NCI-H1694 (cell line): ENCODE measurements around the gene IGF1R.

Source experiments
- DNase-seq: peaks from one replicate; lab custom pipeline; 2025; lab: John Stamatoyannopoulos, UW

IGF1R gene

DNA sequence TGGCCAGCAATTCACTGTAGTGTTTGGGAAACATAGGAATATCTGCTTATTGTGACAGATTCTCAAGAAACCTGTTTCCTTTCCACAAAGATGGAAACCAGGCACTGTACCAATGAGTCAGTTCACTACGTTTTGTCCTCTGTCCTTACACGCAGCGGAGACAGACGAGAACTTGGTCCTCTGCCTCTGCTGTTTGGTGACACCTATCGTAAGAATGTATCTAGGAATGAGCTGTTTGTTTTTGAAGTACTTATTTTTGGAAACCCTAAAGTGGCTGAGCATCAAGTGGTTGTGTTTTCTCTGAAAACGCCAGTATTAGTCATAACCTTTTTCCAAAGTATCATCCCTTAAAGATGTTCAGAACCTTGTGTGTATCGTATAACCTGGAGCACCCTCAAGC, 266.3 kb downstream of the IGF1R start:
- DNase-seq: no peak

DNA sequence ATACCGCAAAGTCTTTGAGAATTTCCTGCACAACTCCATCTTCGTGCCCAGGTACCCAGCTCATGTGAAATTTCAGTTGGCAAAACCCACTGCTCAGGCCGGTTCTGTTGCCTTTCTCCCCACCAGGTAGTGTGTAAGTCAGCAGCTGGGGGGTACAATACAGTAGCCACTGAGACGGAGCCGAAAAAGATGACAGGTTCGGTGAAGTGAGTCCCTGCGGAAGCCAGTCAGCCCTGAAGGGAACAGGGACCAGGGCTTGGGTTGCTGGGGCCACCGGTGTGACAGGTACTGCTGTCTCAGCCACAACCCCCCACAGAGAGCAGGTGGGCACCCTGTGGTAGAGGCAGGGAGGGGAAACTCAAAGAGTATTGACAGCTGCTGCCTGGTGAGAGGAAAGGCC, 268.5 kb downstream of the IGF1R start:
- no peak for DNase-seq

DNA sequence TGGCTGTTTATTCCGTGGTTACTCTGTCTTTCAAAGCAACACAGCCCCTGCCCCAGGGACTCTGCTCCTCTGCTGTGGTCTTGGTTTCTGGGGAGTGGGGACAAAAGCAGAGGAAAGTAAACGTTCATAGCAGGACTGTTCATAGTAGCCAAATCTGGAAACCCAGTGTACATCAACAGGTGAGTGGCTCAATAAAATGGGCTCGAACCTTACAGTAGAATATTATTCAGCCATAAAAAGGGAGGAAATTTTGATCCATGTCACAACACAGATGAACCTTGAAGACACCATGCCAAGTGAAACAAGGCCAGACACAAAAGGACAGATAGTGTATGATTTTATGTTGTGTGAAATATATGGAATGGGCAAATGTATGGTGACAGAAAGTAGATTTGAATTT, 269.1 kb downstream of the IGF1R start:
- DNase-seq: no peak

DNA sequence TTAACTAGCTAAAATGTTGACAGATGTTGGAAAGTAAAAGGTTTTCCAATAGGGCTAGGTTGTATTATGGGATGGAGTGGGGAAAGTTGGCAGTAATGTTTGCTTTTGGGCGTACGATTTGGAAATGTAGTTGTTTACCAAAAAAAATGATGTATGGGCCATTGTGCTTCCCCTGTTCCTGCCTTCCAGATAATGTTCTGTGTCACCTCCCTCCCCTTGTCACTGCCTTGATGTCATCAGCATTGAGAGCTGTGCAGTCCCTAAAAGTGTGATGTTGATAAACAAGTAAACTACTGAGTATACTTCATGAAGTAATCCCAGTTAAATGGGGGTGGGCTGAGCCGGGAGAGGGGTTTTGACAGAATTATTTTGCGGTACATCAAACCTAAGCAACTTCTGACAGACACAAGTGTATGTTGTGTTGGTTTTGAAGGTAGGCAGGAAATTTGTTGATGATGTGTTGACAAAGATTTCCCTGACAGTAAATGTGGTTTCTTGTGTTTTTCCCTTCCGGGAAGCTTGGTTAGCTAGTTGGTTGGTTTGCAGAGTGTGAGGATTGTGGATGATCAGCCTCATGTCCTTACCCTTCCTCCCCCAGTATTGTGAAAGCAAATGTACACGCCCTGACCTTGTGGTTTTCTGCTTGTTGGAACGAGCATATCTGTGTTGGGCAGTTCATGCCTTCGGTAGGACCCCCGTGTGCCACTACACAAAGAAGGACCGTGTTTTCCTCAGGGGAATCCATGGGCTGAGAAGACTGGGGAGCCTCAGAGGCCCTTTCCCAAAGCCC, 271.9 kb downstream of the IGF1R start:
- DNase-seq: no peak

DNA sequence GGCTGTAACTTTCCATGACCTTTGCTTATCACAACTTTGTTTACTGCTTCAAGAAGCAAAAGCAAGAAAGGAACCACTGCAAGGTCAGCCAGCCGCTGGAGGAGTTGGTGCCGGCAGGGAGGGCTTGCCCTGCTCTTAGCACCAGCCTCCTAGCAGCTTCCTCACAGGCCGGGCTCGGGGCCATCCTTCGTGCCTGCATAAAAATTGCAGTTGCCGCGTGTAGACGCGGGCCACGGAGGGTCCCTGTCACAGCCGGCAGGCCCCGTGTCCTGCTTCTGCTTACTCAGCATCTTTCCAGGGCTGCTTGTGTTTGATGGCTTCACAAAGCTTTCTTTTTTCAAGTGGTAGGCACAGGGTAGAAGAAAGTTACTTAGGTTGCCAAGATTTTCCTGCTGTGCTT, 274.8 kb downstream of the IGF1R start:
- DNase-seq: no peak

DNA sequence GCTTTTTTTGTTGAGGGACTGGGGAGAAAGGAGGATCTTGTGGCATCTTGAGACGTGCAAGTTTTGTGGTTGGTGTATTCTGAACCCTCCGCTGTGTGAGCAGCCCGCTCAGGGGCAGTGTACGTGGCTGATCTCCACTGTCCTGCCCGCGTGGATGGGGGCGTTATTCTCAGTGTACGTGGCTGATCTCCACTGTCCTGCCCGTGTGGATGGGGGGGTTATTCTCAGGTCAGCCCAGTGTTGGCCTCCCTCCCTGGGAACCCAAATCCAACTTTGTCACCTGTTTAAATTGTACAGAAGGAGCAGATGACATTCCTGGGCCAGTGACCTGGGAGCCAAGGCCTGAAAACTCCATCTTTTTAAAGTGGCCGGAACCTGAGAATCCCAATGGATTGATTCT, 275.2 kb downstream of the IGF1R start:
- DNase-seq: no peak

DNA sequence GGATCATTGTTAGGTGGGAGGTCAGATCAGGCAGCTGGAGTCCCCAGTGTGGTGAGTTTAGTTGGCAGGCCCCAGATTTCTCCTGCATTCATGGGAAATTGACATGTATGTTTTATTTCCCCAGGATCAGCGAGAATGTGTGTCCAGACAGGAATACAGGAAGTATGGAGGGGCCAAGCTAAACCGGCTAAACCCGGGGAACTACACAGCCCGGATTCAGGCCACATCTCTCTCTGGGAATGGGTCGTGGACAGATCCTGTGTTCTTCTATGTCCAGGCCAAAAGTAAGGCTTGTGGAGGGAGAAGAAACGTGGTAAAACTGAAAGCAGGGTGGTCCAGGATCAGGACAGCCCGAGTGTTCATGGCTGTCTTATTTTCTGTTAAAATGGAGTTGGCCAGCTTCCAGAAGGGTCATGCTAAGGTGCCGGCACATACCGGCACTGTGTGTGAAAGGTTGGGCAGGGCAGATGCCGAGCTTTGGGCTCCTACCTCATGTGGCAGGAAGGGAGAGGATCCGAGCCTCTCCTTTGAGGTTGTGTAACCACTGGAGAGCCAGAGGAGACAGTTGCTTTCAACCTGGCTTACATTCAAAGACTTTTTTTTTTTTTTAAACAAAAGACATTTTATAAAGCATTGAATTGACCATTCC, 276.2 kb downstream of the IGF1R start:
- DNase-seq: no peak

DNA sequence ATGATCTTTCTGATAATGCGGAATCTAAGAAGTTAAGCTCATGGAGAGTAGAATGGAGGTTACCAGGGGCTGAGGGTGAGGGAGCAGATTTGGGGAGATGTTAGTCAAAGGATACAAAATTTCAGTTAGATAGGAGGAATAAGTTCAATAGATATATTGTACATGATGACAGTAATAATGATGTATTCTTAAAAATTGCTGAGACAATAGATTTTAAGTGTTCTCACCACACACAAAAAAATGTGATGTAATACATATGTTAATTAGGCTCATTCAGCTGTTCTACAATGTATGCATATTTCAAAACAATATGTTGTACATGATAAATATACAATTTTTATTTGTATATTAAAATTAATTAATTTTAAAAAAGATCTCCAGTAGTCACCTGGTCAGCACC, 277.9 kb downstream of the IGF1R start:
- no peak for DNase-seq

DNA sequence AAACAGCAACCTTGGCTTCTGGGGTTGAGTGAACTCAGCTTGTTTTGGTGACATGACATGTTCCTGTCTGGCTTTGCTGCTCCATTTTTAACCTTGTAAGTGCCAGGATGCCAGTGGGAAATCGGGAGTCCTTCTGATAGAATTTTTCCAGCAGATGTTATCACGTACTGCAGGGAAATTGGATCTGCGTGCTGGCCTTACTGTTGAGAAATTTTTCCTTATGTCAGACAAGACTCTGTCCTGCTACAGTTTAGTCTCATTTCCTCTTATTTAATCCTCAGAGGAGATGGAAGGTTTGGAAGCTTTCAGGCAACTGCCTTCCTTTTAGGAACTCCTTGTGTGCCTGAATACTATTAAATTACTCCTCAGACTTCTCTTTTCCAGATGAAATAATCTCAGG, 278.7 kb downstream of the IGF1R start:
- DNase-seq: no peak

DNA sequence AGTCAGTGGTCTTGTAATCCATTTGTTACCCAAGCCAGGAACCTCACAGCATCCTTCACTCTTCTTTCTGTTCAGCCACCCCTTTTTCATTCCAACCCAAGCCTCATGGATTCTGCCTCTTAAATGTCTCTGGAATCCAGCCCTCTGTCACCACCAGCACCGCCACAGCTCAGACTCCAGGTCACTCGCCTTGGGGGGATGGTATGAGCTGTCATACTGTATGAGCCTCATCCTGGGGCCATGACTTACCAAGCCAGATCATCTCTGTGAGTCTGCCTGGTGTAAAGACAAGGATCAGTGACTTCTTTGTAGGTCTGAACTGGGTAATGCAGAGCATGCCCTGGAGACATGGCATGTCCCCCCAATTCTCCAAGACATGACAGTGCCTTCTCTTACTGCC, 279.7 kb downstream of the IGF1R start:
- no peak for DNase-seq

DNA sequence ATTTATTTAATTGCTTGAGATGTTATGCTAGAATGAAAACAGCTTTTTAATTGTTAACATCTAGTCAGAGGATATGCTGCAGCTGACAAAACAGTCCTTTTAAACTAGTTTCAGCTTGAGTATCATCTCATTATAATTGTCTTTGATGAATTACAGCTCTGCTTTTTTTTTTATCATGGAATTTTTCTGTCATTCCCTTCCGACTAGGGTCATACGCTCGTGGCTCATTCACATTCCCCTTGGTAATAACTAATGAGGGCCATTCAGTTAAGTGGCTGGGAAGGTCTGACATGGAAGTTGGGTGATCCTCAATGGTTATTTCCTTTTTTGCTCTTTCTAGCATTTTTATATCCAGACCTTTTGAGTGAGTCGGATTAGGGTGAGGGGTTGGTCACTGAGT, 282.2 kb downstream of the IGF1R start:
- DNase-seq: no peak

DNA sequence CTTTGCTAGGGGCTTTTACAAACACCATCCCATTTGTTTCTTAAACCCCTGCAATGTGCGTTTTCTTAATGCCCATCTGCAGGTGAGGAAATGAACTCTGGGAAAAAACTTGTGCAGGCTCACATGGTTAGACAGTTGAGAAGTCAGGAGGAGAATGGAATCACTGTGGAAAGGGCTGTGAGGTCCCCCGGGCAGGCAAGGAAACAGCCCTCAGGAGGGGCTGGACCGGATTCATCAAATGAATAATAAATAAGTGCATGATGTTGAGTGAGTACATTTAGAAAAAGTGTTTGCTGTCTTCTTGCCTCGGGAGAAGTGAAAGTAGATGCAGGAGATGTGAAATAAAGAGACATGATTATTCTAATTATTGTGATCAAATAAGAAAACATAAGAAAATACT, 282.7 kb downstream of the IGF1R start:
- DNase-seq: no peak

DNA sequence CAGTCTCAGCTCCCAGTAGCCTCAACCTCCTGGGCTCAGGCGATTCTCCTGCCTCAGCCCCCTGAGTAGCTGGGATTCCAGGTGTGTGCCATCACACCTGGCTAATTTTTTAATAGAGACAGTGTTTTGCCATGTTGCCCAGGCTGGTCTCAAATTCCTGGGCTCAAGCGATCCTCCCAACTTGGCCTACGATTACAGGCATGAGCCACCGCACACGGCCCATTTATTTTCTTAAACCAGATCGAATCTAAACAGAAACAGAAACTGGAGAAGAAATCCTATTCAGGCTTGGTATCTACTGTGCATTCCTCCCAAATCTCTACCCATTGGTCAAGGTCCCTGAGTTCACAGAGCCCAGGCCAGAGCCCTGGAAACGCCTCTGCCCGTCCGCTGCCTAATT, 285.1 kb downstream of the IGF1R start:
- no peak for DNase-seq

DNA sequence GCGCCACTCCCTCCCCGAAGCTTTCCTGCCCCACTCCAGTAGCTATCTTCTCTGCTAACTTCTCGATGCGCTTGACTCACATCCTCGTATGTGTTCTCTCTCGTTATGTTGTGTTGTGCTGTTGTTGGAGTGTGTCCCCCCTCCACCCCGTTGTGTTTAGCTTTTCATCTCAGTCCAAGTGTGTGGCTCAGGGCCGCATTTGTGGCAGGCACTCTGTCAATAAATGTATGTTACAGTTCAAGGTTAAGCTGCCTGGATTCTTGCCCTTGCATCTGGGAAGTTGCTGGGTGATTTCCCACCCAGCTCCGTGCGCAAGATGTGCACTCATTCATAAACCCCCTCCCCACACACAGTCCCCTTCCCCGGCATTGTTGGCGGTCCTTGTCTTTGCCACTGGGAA, 287.4 kb downstream of the IGF1R start:
- DNase-seq: no peak

DNA sequence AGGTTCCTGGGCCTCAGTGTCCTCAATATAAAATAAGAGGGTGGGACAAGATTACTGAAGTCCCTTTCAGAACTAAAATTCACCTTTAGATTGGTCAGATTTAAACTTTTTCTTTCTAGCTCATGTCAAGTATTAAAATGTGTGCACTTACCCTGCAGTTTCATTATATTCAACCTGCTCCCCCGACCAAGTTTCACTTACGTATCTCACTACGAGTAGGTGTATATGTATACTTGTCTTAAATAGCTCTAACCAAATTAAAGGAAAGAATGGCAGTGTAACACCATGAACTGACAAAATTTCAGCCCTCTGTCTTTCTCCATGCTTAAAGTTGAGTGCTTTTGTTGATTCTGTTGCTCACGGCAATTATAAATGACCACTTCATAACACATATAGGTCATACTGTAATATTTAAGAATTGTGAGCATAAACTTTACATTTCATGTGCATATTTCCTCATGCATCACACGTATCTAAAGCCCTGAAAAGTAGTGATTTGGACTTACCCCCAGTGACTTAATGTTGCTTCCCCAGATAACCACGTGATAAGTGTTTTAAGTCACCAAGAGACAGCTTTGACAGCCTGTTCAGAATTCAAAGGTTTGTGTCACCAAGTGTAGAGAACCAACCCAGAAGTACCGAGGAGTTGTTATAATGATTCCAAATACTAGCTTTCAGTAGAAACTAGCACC, 289.2 kb downstream of the IGF1R start:
- no peak for DNase-seq

DNA sequence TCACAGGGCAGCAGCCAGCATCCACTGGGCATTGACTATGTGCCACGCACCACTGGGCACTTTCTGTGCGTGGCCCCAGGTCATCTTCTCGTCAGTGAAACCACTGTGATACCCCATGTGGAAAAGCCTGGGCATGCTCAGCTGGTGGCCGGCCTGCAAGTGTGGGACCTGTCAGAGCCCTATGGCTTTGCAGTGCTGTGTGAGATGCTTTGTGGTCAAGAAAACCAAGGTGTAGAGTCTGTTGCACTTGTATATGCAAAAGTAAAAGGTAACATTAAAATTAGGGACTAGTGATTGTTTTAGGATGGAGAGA, 289.7 kb downstream of the IGF1R start:
- no peak for DNase-seq

DNA sequence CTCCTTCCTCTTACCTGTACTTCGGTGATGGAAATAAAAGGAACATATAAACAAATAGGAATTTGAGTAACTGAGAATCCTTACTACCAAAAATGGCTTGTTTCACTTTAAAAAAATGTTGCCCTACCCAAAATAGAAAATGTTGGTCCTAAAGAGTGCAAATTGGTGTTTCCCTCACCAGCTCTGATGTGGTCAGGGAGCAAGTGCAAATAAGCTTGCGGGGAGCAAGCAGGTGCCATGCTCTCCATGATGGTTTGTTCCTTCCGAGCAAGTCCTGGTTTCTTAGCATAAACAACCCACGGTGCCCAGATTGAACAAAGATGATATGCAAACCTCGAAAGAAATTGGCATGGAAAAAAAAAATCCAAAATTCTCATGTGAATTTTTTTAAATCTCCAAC, 290.5 kb downstream of the IGF1R start:
- no peak for DNase-seq

DNA sequence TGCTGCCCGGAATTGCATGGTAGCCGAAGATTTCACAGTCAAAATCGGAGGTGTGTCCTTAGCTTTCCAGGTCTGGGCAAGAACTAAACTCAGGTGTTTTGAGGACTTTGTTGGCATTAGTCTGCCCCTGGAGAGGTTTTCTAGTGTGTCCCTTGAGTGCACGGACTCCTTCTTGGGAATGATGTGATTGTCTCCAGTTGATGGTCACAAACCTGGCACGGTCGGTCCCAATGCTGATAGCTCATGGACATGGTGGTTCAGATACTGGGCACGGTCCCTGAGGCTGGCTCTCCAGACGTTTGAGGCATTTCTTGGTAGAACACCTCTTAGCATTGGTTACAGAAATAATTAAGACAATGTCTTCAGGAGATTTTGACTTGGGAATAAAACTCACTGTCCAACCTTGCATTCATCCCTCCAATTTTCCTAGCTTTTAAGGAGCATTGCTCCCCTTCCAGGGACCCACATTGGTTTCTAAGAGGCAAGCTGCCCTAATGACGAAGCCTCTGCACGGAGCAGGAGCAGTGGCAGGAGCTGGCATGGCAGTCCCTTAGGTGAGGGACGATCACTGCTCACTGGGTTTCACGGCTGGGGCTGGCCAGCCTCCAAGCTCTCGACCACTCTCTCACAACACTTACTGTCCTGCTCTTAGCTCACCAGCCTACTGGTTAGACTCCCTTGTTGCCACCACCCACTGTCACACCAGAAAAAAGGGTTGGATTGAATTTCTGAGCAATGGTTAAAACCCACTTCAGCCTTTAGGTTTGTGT, 291.2 kb downstream of the IGF1R start:
- DNase-seq: no peak

DNA sequence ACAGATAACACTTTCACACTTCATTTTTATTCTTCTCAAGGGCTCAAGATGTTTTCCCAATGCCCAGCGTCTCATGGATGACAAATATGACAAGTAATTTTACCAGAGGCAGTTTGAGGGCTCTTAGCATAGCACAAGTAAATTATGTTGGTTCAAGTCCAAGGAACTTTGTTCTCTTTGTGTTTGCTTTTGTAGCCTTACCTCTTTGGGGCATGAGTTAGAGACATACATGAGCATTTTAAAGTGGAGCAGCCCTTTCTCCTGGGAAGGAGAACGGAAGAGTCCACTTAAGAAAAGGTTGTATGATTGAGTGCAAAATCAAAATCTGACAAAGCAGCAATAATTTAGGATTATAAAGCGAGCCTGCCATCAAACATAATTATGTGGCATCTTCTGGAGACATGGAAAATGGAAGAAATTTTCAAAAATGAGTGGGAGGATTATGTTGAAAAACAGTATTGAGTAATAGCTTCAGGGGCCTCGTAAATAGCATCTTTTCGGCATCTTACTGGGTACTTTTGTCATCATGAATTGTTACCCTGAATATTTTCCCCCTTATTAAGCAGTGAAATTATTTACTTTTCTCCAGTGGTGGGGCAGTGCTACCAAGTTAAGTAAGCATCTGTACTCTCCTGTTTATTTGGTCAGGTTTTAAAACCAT, 293.4 kb downstream of the IGF1R start:
- no peak for DNase-seq

DNA sequence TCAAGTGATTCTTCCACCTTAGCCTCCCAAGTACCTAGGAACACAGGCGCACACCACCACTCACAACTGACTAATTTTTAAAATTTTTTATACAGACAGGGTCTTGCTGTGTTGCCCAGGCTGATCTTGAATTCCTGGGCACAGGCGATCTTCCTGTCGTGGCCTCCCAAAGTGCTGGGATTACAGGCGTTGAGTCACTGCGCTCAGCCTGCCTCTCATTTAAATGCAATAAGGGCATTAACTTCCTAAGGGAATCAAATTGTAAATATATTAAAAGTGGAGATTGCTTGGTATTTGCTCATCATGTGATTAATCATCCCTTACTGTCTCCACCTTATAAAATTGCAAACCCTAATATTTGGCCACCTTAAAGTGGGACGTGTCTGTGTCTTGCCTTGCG, 294.1 kb downstream of the IGF1R start:
- no peak for DNase-seq

DNA sequence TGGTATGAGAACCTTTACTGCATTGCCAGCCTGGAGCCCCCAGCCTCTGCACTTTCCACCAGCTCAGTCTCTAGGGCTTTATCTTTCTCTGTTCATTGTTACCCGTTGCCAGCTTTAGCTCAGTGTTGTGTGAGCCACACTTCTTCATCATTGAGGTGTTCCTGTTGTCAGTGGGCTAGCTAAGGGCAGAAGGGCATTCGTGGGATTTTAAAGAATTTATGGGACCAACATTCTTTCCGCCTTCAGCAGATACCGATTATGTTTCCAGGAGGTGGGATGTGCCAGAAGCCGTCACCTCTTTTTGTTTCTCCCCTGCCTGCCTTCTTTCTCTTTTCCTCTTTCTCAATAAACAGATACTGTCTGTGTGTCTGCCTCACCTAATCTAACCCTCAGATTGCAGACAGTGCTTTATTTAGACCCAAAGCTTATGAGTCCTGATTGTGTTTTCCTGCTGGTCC, 294.7 kb downstream of the IGF1R start:
- no peak for DNase-seq

DNA sequence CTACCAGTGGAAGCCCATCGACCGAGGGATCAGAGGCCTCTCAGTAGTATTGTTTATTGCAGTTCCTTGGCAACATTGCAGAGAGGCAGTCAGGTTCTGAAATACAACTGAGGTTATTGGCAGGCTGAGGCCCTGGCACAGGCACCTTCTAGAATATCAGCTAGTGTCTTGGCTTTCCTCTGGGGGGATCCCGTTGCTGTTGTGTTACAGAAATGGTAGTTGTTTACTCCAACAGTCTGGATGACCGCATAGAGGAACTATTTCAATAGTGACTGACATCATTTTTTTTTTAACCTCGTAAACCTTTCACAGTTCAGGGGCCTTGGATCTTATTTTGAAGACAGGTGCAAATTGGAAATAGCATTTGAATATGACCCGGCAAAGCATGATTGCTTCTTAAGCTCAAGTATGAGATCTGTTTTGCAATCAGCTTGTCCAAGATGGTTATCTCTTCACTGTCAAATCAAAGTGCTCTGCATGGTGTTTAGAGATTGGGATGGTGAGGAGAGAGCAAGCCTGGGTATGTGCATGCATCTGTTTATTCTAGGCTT, 295.3 kb downstream of the IGF1R start:
- DNase-seq: no peak
